Lung microvascular endothelial cell (primary cell): Measurements from ENCODE around the gene KHDC3L. TPM values are rescaled to one million over a fixed set of nuclear protein-coding genes. Genes with fewer than 3 reads are reported as not detected.

Experiments used
- total RNA-seq: library from RNA; depleted of rRNA; stranded (reverse); fragments of >200 nt; gene quantifications from 2 replicates; pipeline ENCODE4 v1.2.1, GENCODE V29; 2014

KHDC3L gene
- total RNA-seq, 1 donor from 2014 or later, result not detected

Other genes with a start within 250 kb of the KHDC3L start
- not detected in 2 replicates for gene KHDC1L, start 137.2 kb upstream of the KHDC3L start, total RNA-seq
- gene KHDC1, start 99.5 kb upstream of the KHDC3L start, total RNA-seq, result 0.22 TPM in 1 of 2 replicates, not detected in the other
- not detected in 2 replicates for gene DPPA5, start 8.4 kb upstream of the KHDC3L start, total RNA-seq
- gene OOEP, start 7.2 kb downstream of the KHDC3L start, total RNA-seq, result under 0.01 TPM in 1 of 2 replicates, not detected in the other
- gene DDX43, start 32.2 kb downstream of the KHDC3L start, total RNA-seq, result under 0.01 and 0.79 TPM in 2 replicates
- gene CGAS, start 89.6 kb downstream of the KHDC3L start, total RNA-seq, result 0.60 and 1.5 TPM in 2 replicates
- gene MTO1, start 99.1 kb downstream of the KHDC3L start, total RNA-seq, result 14.6 and 22.0 TPM in 2 replicates
- gene EEF1A1, start 158.4 kb downstream of the KHDC3L start, total RNA-seq, result 18,098 and 18,972 TPM in 2 replicates